WTC11 (cell line): ENCODE results near the gene ROBO4. TPM values are rescaled to one million over a fixed set of nuclear protein-coding genes. Genes with fewer than 3 reads are reported as not detected.

Experiments
- ATAC-seq: fragments of 200-7000 bp; cut with Tn5 transposase; 2 replicates; pipeline ENCODE4 v1.10.0; 2021; ENCODE audit warnings: mild to moderate bottlenecking, moderate library complexity
- CTCF ChIA-PET: fragments of 300-600 bp; sonication (Branson Sonifier 250); formaldehyde crosslinking; loops from one replicate; lab custom pipeline; 2021; ENCODE audit warnings: antibody characterized with exemption; lab: Charles Lee
- POLR2A ChIA-PET: fragments of 350-600 bp; sonication (Branson Sonifier 250); formaldehyde crosslinking; loops from one replicate; lab custom pipeline; 2021; ENCODE audit warnings: antibody characterized with exemption; lab: Charles Lee
- DNase-seq: peaks from one replicate; pipeline ENCODE4 v3.0.0; 2021; ENCODE audit warnings: low spot score
- H3K27ac Mint-ChIP-seq: 2 replicates; pipeline ENCODE4 v1.8.0; 2021; ENCODE audit warnings: mixed read lengths
- H3K27me3 Mint-ChIP-seq: 2 replicates; pipeline ENCODE4 v1.8.0; 2021; ENCODE audit warnings: low read depth, mild to moderate bottlenecking, moderate library complexity, mixed read lengths
- H3K36me3 Mint-ChIP-seq: 2 replicates; pipeline ENCODE4 v1.8.0; 2021; ENCODE audit warnings: mixed read lengths
- H3K4me1 Mint-ChIP-seq: 2 replicates; pipeline ENCODE4 v1.8.0; 2022; ENCODE audit warnings: mixed read lengths
- H3K4me3 Mint-ChIP-seq: 2 replicates; pipeline ENCODE4 v1.8.0; 2021; ENCODE audit warnings: mild to moderate bottlenecking, moderate library complexity, mixed read lengths
- H3K9me3 Mint-ChIP-seq: 2 replicates; pipeline ENCODE4 v1.8.0; 2021; ENCODE audit warnings: mixed read lengths
- ATF1 ChIP-seq: sonication (generic); formaldehyde crosslinking; IDR thresholded peaks from 2 replicates; pipeline ENCODE4 v1.8.1; 2023; ENCODE audit warnings: mild to moderate bottlenecking, moderate library complexity, missing genetic modification reagents
- ATF6 ChIP-seq: sonication (generic); formaldehyde crosslinking; IDR thresholded peaks from 2 replicates; pipeline ENCODE4 v1.8.1; 2023; ENCODE audit warnings: mild to moderate bottlenecking, missing genetic modification reagents
- CTCF ChIP-seq: fragments of 200-600 bp; IDR thresholded peaks from 2 replicates; pipeline ENCODE4 v1.8.0; 2022; ENCODE audit warnings: antibody characterized with exemption
- E2F4 ChIP-seq: sonication (generic); formaldehyde crosslinking; IDR thresholded peaks from 2 replicates; pipeline ENCODE4 v1.8.1; 2022; ENCODE audit warnings: low read depth, mild to moderate bottlenecking, moderate library complexity, missing genetic modification reagents, borderline replicate concordance
- ELF4 ChIP-seq: sonication (generic); formaldehyde crosslinking; IDR thresholded peaks from 2 replicates; pipeline ENCODE4 v1.8.1; 2022; ENCODE audit warnings: low read depth, mild to moderate bottlenecking, moderate library complexity, missing genetic modification reagents
- ERG ChIP-seq: fragments of 250-450 bp; sonication (Bioruptor Pico); IDR thresholded peaks from 2 replicates; pipeline ENCODE4 v1.8.0; 2021; ENCODE audit warnings: mild to moderate bottlenecking
- ETV6 ChIP-seq: sonication (generic); formaldehyde crosslinking; IDR thresholded peaks from 2 replicates; pipeline ENCODE4 v1.8.1; 2022; ENCODE audit warnings: mild to moderate bottlenecking, missing genetic modification reagents
- FOXJ3 ChIP-seq: sonication (generic); formaldehyde crosslinking; IDR thresholded peaks from 2 replicates; pipeline ENCODE4 v1.9.0; 2021; ENCODE audit warnings: missing genetic modification reagents, mild to moderate bottlenecking, borderline replicate concordance
- FOXK1 ChIP-seq: sonication (generic); formaldehyde crosslinking; IDR thresholded peaks from 2 replicates; pipeline ENCODE4 v1.8.0; 2022; ENCODE audit warnings: mild to moderate bottlenecking, moderate library complexity, missing genetic modification reagents
- GRHL2 ChIP-seq: fragments of 250-450 bp; sonication (Bioruptor Pico); IDR thresholded peaks from 2 replicates; pipeline ENCODE4 v1.8.0; 2022; ENCODE audit warnings: mild to moderate bottlenecking, moderate library complexity; ENCODE audit not compliant: insufficient replicate concordance, severe bottlenecking
- IRF2 ChIP-seq: sonication (generic); formaldehyde crosslinking; IDR thresholded peaks from 2 replicates; pipeline ENCODE4 v1.8.0; 2022; ENCODE audit warnings: low read depth, missing genetic modification reagents, borderline replicate concordance
- JAZF1 ChIP-seq: fragments of 250-450 bp; sonication (Bioruptor Pico); IDR thresholded peaks from 2 replicates; pipeline ENCODE4 v1.9.0; 2021; ENCODE audit warnings: moderate library complexity, mild to moderate bottlenecking, inconsistent platforms
- KAT7 ChIP-seq: sonication (generic); formaldehyde crosslinking; IDR thresholded peaks from 2 replicates; pipeline ENCODE4 v1.8.1; 2023; ENCODE audit warnings: missing genetic modification reagents, mild to moderate bottlenecking, borderline replicate concordance
- OVOL2 ChIP-seq: fragments of 250-450 bp; sonication (Bioruptor Pico); IDR thresholded peaks from 2 replicates; pipeline ENCODE4 v1.9.0; 2021; ENCODE audit warnings: mild to moderate bottlenecking, borderline replicate concordance
- SMAD3 ChIP-seq: sonication (generic); formaldehyde crosslinking; IDR thresholded peaks from 2 replicates; pipeline ENCODE4 v1.8.0; 2022; ENCODE audit warnings: missing genetic modification reagents, mild to moderate bottlenecking, borderline replicate concordance
- SP1 ChIP-seq: sonication (generic); formaldehyde crosslinking; conservative IDR thresholded peaks from 2 replicates; pipeline ENCODE4 v1.8.1; 2022; ENCODE audit warnings: missing genetic modification reagents
- ZNF121 ChIP-seq: sonication (generic); formaldehyde crosslinking; IDR thresholded peaks from 2 replicates; pipeline ENCODE4 v1.8.0; 2023; ENCODE audit warnings: missing genetic modification reagents
- ZNF317 ChIP-seq: sonication (generic); formaldehyde crosslinking; IDR thresholded peaks from 2 replicates; pipeline ENCODE4 v1.8.1; 2023; ENCODE audit warnings: low read depth, mild to moderate bottlenecking, moderate library complexity, missing genetic modification reagents, borderline replicate concordance
- ZNF512 ChIP-seq: sonication (generic); formaldehyde crosslinking; IDR thresholded peaks from 2 replicates; pipeline ENCODE4 v1.8.1; 2022; ENCODE audit warnings: missing genetic modification reagents, borderline replicate concordance
- ZNF671 ChIP-seq: fragments of 250-450 bp; sonication (Bioruptor Pico); IDR thresholded peaks from 2 replicates; pipeline ENCODE4 v1.8.0; 2021; ENCODE audit warnings: mild to moderate bottlenecking
- total RNA-seq: library from RNA; stranded (reverse); gene quantifications from 3 replicates; pipeline ENCODE4 v1.2.3, GENCODE V29; 2021

Gene ROBO4
- total RNA-seq, 1 experiment from 2014 or later, result 0.13 TPM

- ChIA-PET CTCF (no interaction called here), POLR2A (no interaction called here)
- no peaks in the 10 kb centered on the region for H3K36me3 Mint-ChIP-seq
- peaks cover 32% of the 10 kb centered on the region for H3K4me1 Mint-ChIP-seq
- TF ChIP-seq KAT7 (CRISPR knock-in tag) (no peak), ETV6 (CRISPR knock-in tag) (no peak), FOXK1 (CRISPR knock-in tag) (no peak), CTCF (no peak), ERG (CRISPR knock-in tag) (no peak), ZNF317 (no peak), E2F4 (CRISPR knock-in tag) (no peak), IRF2 (no peak), OVOL2 (CRISPR knock-in tag) (no peak), GRHL2 (no peak)
- ATAC-seq (no peak), DNase-seq (no peak)
- no peak overlapping the region for H3K4me3 Mint-ChIP-seq
- no peak overlapping the region for H3K27ac Mint-ChIP-seq
- no peaks in the 10 kb centered on the region for H3K9me3 Mint-ChIP-seq
- H3K27me3 Mint-ChIP-seq, result peaks cover 36% of the 10 kb centered on the region
These were observed 17.4 kb downstream of the ROBO4 start for GRCh38 chr11:124880290-124880611.

- no peak for ATAC-seq
- POLR2A ChIA-PET, result no interaction called here
- no peak for TF ChIP-seq SMAD3 (CRISPR knock-in tag)
- TF ChIP-seq JAZF1, result no peak
- no peak for TF ChIP-seq ELF4 (CRISPR knock-in tag)
- TF ChIP-seq SP1 (CRISPR knock-in tag), result no peak
- TF ChIP-seq ERG (CRISPR knock-in tag), result no peak
- TF ChIP-seq ATF1, result no peak
- TF ChIP-seq ATF6 (CRISPR knock-in tag), result no peak
- no peak for TF ChIP-seq KAT7 (CRISPR knock-in tag)
- no peak for TF ChIP-seq ZNF121 (CRISPR knock-in tag)
- no peak for TF ChIP-seq FOXJ3 (CRISPR knock-in tag)
- no peak for TF ChIP-seq ZNF671
- TF ChIP-seq ETV6 (CRISPR knock-in tag), result no peak
- no peak for TF ChIP-seq ZNF512 (CRISPR knock-in tag)
- TF ChIP-seq, all 79 proteins: peak for 0
- Mint-ChIP-seq H3K4me1 (peaks cover 32% of the 10 kb centered on the region), H3K4me3 (no peak overlapping the region), H3K9me3 (no peaks in the 10 kb centered on the region), H3K27ac (no peak overlapping the region), H3K36me3 (no peaks in the 10 kb centered on the region), H3K27me3 (peaks cover 39% of the 10 kb centered on the region)
- CTCF ChIA-PET, result no interaction called here
- no peak for DNase-seq
These were observed 18.0 kb downstream of the ROBO4 start for GRCh38 chr11:124879493-124880289.
